ENCODE results near the gene GNAL. TPM values are rescaled to one million over a fixed set of nuclear protein-coding genes. Genes with fewer than 3 reads are reported as not detected.

Gene GNAL
- total RNA-seq, 1 experiment from 2014 or later = 0.06 TPM

GRCh38 chr18:11821208-11821607 lies 132.1 kb downstream of the GNAL start:
- Histone ChIP-seq H3K27ac (ENCODE audit: low read depth, low read length, poor library complexity, severe bottlenecking) (no peak overlapping the region), H3K4me3 (ENCODE audit: low read depth, low read length, poor library complexity, severe bottlenecking) (no peak overlapping the region), H3K9me3 (ENCODE audit: low read depth, low read length, poor library complexity, severe bottlenecking) (no peaks in the 10 kb centered on the region), H3K36me3 (ENCODE audit: insufficient read depth, low read length, poor library complexity, severe bottlenecking) (no peaks in the 10 kb centered on the region), H3K4me1 (ENCODE audit: insufficient read depth, low read length, poor library complexity, severe bottlenecking) (no peaks in the 10 kb centered on the region), H3K27me3 (replicated peaks; ENCODE audit: insufficient read depth, low read depth, low read length, poor library complexity) (peaks cover 22% of the 10 kb centered on the region)
- DNase-seq (ENCODE audit: low spot score) = no peak
- POLR2A ChIA-PET (ENCODE audit: low non-redundant PET) = no interaction called here
- TF ChIP-seq EZH2 (IDR thresholded peaks at IDR 0.05; ENCODE audit: borderline replicate concordance, low read depth, low read length, poor library complexity, severe bottlenecking) (no peak), CTCF (conservative IDR thresholded peaks at IDR 0.05; ENCODE audit: low read depth, low read length) (no peak)
- CTCF ChIA-PET = no interaction called here
- intact Hi-C loops (cut with micrococcal nuclease; ENCODE audit: unreplicated experiment) = no loop called here
- no TSS peak for BruUV-seq (replicated peaks)

- DNase-seq (ENCODE audit: low spot score) = no peak
- H3K27ac ChIP-seq (ENCODE audit: low read depth, low read length, poor library complexity, severe bottlenecking) = no peak overlapping the region
- intact Hi-C loops (cut with micrococcal nuclease; ENCODE audit: unreplicated experiment) = no loop called here
- H3K36me3 ChIP-seq (ENCODE audit: insufficient read depth, low read length, poor library complexity, severe bottlenecking) = no peaks in the 10 kb centered on the region
- no peaks in the 10 kb centered on the region for H3K4me1 ChIP-seq (ENCODE audit: insufficient read depth, low read length, poor library complexity, severe bottlenecking)
- TF ChIP-seq CTCF (conservative IDR thresholded peaks at IDR 0.05; ENCODE audit: low read depth, low read length) (no peak), EZH2 (IDR thresholded peaks at IDR 0.05; ENCODE audit: borderline replicate concordance, low read depth, low read length, poor library complexity, severe bottlenecking) (no peak)
- H3K9me3 ChIP-seq (ENCODE audit: low read depth, low read length, poor library complexity, severe bottlenecking) = no peaks in the 10 kb centered on the region
- H3K4me3 ChIP-seq (ENCODE audit: low read depth, low read length, poor library complexity, severe bottlenecking) = no peak overlapping the region
- ChIA-PET CTCF (no interaction called here), POLR2A (ENCODE audit: low non-redundant PET) (no interaction called here)
- H3K27me3 ChIP-seq (replicated peaks; ENCODE audit: insufficient read depth, low read depth, low read length, poor library complexity) = peaks cover 22% of the 10 kb centered on the region
- BruUV-seq (replicated peaks) = no TSS peak
Observed at GRCh38 chr18:11821643-11822237, 132.7 kb downstream of the GNAL start.

- H3K4me1 ChIP-seq (ENCODE audit: insufficient read depth, low read length, poor library complexity, severe bottlenecking) = no peaks in the 10 kb centered on the region
- H3K36me3 ChIP-seq (ENCODE audit: insufficient read depth, low read length, poor library complexity, severe bottlenecking) = no peaks in the 10 kb centered on the region
- no peak overlapping the region for H3K4me3 ChIP-seq (ENCODE audit: low read depth, low read length, poor library complexity, severe bottlenecking)
- intact Hi-C loops (cut with micrococcal nuclease; ENCODE audit: unreplicated experiment) = no loop called here
- H3K27me3 ChIP-seq (replicated peaks; ENCODE audit: insufficient read depth, low read depth, low read length, poor library complexity) = peaks cover 16% of the 10 kb centered on the region
- DNase-seq (ENCODE audit: low spot score) = no peak
- H3K27ac ChIP-seq (ENCODE audit: low read depth, low read length, poor library complexity, severe bottlenecking) = no peak overlapping the region
- no peak for TF ChIP-seq CTCF (conservative IDR thresholded peaks at IDR 0.05; ENCODE audit: low read depth, low read length)
- no peak for TF ChIP-seq EZH2 (IDR thresholded peaks at IDR 0.05; ENCODE audit: borderline replicate concordance, low read depth, low read length, poor library complexity, severe bottlenecking)
- POLR2A ChIA-PET (ENCODE audit: low non-redundant PET) = no interaction called here
- no peaks in the 10 kb centered on the region for H3K9me3 ChIP-seq (ENCODE audit: low read depth, low read length, poor library complexity, severe bottlenecking)
- no TSS peak for BruUV-seq (replicated peaks)
- CTCF ChIA-PET = no interaction called here
Observed at GRCh38 chr18:11823545-11823944, 134.5 kb downstream of the GNAL start.

Measured in A673 (cell line).